ENCODE data around the gene NBPF1.
"Not testable (repeated sequence)": the region's sequence is repeated elsewhere in the genome, so short reads cannot be mapped to it uniquely, and the experiment has no call there.

NBPF1 gene

GRCh38 chr1:16631248-16632043 is 18.1 kb upstream of the NBPF1 start:
- no peak for TF ChIP-seq CTCF (conservative IDR thresholded peaks at IDR 0.05; ENCODE audit: control insufficient read depth, insufficient read depth, low read depth, low read length)
- no peak for DNase-seq (ENCODE audit: low read depth)
- no peak overlapping the region for H3K4me3 ChIP-seq (ENCODE audit: control insufficient read depth, low read depth, low read length)

- no peak overlapping the region for H3K4me3 ChIP-seq (ENCODE audit: control insufficient read depth, low read depth, low read length)
- DNase-seq (ENCODE audit: low read depth) = no peak
- no peak for TF ChIP-seq CTCF (conservative IDR thresholded peaks at IDR 0.05; ENCODE audit: control insufficient read depth, insufficient read depth, low read depth, low read length)
Measured at GRCh38 chr1:16630661-16631247, 17.4 kb upstream of the NBPF1 start.

- not testable (repeated sequence) for DNase-seq (ENCODE audit: low read depth); H3K4me3 ChIP-seq (ENCODE audit: control insufficient read depth, low read depth, low read length)
Measured at GRCh38 chr1:16629916-16630530, 16.7 kb upstream of the NBPF1 start.

GRCh38 chr1:16628361-16629111 is 15.2 kb upstream of the NBPF1 start:
- no peak for TF ChIP-seq CTCF (conservative IDR thresholded peaks at IDR 0.05; ENCODE audit: control insufficient read depth, insufficient read depth, low read depth, low read length)
- no peak overlapping the region for H3K4me3 ChIP-seq (ENCODE audit: control insufficient read depth, low read depth, low read length)
- no peak for DNase-seq (ENCODE audit: low read depth)

GRCh38 chr1:16626409-16626983 is 13.1 kb upstream of the NBPF1 start:
- not testable (repeated sequence) for DNase-seq (ENCODE audit: low read depth); H3K4me3 ChIP-seq (ENCODE audit: control insufficient read depth, low read depth, low read length)

GRCh38 chr1:16625497-16626408 is 12.4 kb upstream of the NBPF1 start:
- H3K4me3 ChIP-seq (ENCODE audit: control insufficient read depth, low read depth, low read length) = no peak overlapping the region
- no peak for DNase-seq (ENCODE audit: low read depth)
- no peak for TF ChIP-seq CTCF (conservative IDR thresholded peaks at IDR 0.05; ENCODE audit: control insufficient read depth, insufficient read depth, low read depth, low read length)

- H3K4me3 ChIP-seq (ENCODE audit: control insufficient read depth, low read depth, low read length); DNase-seq (ENCODE audit: low read depth): not testable (repeated sequence)
Measured at GRCh38 chr1:16623812-16624719, 10.7 kb upstream of the NBPF1 start.

- H3K4me3 ChIP-seq (ENCODE audit: control insufficient read depth, low read depth, low read length) = not testable (repeated sequence)
Measured at GRCh38 chr1:16623337-16623736, 10.0 kb upstream of the NBPF1 start.

GRCh38 chr1:16621681-16622315 is 8.4 kb upstream of the NBPF1 start:
- not testable (repeated sequence) for H3K4me3 ChIP-seq (ENCODE audit: control insufficient read depth, low read depth, low read length); DNase-seq (ENCODE audit: low read depth)

More at GRCh38 chr1:16623337-16623736, 10.0 kb upstream of the NBPF1 start:
- DNase-seq (ENCODE audit: low read depth) = peak; percentile 98

Data from fibroblast of mammary gland (primary cell).